WTC11 (cell line): Measurements from ENCODE around the gene TNP2. TPM values are rescaled to one million over a fixed set of nuclear protein-coding genes. Genes with fewer than 3 reads are reported as not detected.

ENCODE experiments used
- ATAC-seq: fragments of 200-7000 bp; cut with Tn5 transposase; 2 replicates; pipeline ENCODE4 v1.10.0; 2021; ENCODE audit warnings: mild to moderate bottlenecking, moderate library complexity
- CTCF ChIA-PET: fragments of 300-600 bp; sonication (Branson Sonifier 250); formaldehyde crosslinking; loops from one replicate; lab custom pipeline; 2021; ENCODE audit warnings: antibody characterized with exemption; lab: Charles Lee
- POLR2A ChIA-PET: fragments of 350-600 bp; sonication (Branson Sonifier 250); formaldehyde crosslinking; loops from one replicate; lab custom pipeline; 2021; ENCODE audit warnings: antibody characterized with exemption; lab: Charles Lee
- DNase-seq: peaks from one replicate; pipeline ENCODE4 v3.0.0; 2021; ENCODE audit warnings: low spot score
- H3K27ac Mint-ChIP-seq: 2 replicates; pipeline ENCODE4 v1.8.0; 2021; ENCODE audit warnings: mixed read lengths
- H3K27me3 Mint-ChIP-seq: 2 replicates; pipeline ENCODE4 v1.8.0; 2021; ENCODE audit warnings: low read depth, mild to moderate bottlenecking, moderate library complexity, mixed read lengths
- H3K36me3 Mint-ChIP-seq: 2 replicates; pipeline ENCODE4 v1.8.0; 2021; ENCODE audit warnings: mixed read lengths
- H3K4me1 Mint-ChIP-seq: 2 replicates; pipeline ENCODE4 v1.8.0; 2022; ENCODE audit warnings: mixed read lengths
- H3K4me3 Mint-ChIP-seq: 2 replicates; pipeline ENCODE4 v1.8.0; 2021; ENCODE audit warnings: mild to moderate bottlenecking, moderate library complexity, mixed read lengths
- H3K9me3 Mint-ChIP-seq: 2 replicates; pipeline ENCODE4 v1.8.0; 2021; ENCODE audit warnings: mixed read lengths
- CREM ChIP-seq: sonication (generic); formaldehyde crosslinking; IDR thresholded peaks from 2 replicates; pipeline ENCODE4 v1.8.1; 2022; ENCODE audit warnings: mild to moderate bottlenecking, missing genetic modification reagents, moderate library complexity
- E2F4 ChIP-seq: sonication (generic); formaldehyde crosslinking; IDR thresholded peaks from 2 replicates; pipeline ENCODE4 v1.8.1; 2022; ENCODE audit warnings: low read depth, mild to moderate bottlenecking, moderate library complexity, missing genetic modification reagents, borderline replicate concordance
- FOXP4 ChIP-seq: sonication (generic); formaldehyde crosslinking; IDR thresholded peaks from 2 replicates; pipeline ENCODE4 v1.8.0; 2022; ENCODE audit warnings: mild to moderate bottlenecking, missing genetic modification reagents
- RORB ChIP-seq: fragments of 250-450 bp; sonication (Bioruptor Pico); IDR thresholded peaks from 2 replicates; pipeline ENCODE4 v1.9.0; 2021; ENCODE audit warnings: mild to moderate bottlenecking
- SP1 ChIP-seq: sonication (generic); formaldehyde crosslinking; conservative IDR thresholded peaks from 2 replicates; pipeline ENCODE4 v1.8.1; 2022; ENCODE audit warnings: missing genetic modification reagents
- ZBTB21 ChIP-seq: sonication (generic); formaldehyde crosslinking; IDR thresholded peaks from 2 replicates; pipeline ENCODE4 v1.8.1; 2023; ENCODE audit warnings: mild to moderate bottlenecking, missing genetic modification reagents, borderline replicate concordance
- ZNF121 ChIP-seq: sonication (generic); formaldehyde crosslinking; IDR thresholded peaks from 2 replicates; pipeline ENCODE4 v1.8.0; 2023; ENCODE audit warnings: missing genetic modification reagents
- ZNF416 ChIP-seq: fragments of 250-450 bp; sonication (Bioruptor Pico); IDR thresholded peaks from 2 replicates; pipeline ENCODE4 v1.9.0; 2021; ENCODE audit warnings: mild to moderate bottlenecking, inconsistent platforms
- ZNF512 ChIP-seq: sonication (generic); formaldehyde crosslinking; IDR thresholded peaks from 2 replicates; pipeline ENCODE4 v1.8.1; 2022; ENCODE audit warnings: missing genetic modification reagents, borderline replicate concordance
- total RNA-seq: library from RNA; stranded (reverse); gene quantifications from 3 replicates; pipeline ENCODE4 v1.2.3, GENCODE V29; 2021
- TF ChIP-seq, protein P1 (sequence below): fragments of 250-450 bp; sonication (Bioruptor Pico); conservative IDR thresholded peaks from 2 replicates; pipeline ENCODE4 v1.9.0; 2021; ENCODE audit warnings: mild to moderate bottlenecking
- TF ChIP-seq, protein P2 (sequence below): sonication (generic); formaldehyde crosslinking; conservative IDR thresholded peaks from 2 replicates; pipeline ENCODE4 v1.8.1; 2022; ENCODE audit warnings: mild to moderate bottlenecking, missing genetic modification reagents
- TF ChIP-seq, protein P3 (sequence below): fragments of 250-450 bp; sonication (Bioruptor Pico); IDR thresholded peaks from 2 replicates; pipeline ENCODE4 v1.8.0; 2021; ENCODE audit warnings: mild to moderate bottlenecking
- TF ChIP-seq, protein P4 (sequence below): sonication (generic); formaldehyde crosslinking; IDR thresholded peaks from 2 replicates; pipeline ENCODE4 v1.8.0; 2022; ENCODE audit warnings: mild to moderate bottlenecking, missing genetic modification reagents
- TF ChIP-seq, protein P5 (sequence below): sonication (generic); formaldehyde crosslinking; IDR thresholded peaks from 2 replicates; pipeline ENCODE4 v1.8.0; 2023; ENCODE audit warnings: missing genetic modification reagents

Gene TNP2
- total RNA-seq, 1 experiment from 2014 or later, result not detected

- no peak for TF ChIP-seq RORB (CRISPR knock-in tag)
- TF ChIP-seq, protein P1, sequence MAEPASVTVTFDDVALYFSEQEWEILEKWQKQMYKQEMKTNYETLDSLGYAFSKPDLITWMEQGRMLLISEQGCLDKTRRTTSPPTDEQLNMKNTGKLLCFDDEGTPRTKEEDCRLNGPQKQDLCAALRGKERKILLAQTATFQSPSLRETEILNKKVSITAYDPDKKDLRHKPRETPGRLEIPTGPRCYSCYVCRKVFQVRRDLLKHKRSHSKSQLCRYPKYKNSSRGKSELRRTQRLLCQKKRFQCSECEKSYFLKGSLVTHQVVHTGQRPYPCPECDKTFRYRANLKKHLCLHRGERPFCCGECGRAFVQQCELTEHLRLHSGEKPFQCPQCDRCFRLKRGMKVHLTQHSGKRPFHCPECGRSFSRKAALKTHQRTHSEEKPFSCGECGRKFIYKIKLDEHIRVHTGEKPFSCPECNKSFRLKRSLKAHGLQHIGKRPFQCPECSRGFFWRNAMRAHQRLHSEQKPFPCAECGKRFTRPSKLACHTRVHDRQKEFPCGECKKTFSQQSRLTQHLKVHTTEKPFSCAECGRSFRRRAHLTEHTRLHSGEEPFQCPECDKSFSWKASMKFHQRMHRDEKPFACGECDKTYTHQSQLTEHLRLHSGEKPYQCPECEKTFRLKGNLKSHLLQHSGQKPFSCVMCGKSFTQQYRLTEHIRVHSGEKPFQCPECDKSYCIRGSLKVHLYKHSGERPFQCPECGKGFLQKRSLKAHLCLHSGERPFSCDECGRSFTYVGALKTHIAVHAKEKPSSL (CRISPR knock-in tag), result no peak
- TF ChIP-seq, all 79 proteins: peak for 0
Measured at GRCh38 chr16:11241480-11242204, 27.5 kb downstream of the TNP2 start (continued).

DNA sequence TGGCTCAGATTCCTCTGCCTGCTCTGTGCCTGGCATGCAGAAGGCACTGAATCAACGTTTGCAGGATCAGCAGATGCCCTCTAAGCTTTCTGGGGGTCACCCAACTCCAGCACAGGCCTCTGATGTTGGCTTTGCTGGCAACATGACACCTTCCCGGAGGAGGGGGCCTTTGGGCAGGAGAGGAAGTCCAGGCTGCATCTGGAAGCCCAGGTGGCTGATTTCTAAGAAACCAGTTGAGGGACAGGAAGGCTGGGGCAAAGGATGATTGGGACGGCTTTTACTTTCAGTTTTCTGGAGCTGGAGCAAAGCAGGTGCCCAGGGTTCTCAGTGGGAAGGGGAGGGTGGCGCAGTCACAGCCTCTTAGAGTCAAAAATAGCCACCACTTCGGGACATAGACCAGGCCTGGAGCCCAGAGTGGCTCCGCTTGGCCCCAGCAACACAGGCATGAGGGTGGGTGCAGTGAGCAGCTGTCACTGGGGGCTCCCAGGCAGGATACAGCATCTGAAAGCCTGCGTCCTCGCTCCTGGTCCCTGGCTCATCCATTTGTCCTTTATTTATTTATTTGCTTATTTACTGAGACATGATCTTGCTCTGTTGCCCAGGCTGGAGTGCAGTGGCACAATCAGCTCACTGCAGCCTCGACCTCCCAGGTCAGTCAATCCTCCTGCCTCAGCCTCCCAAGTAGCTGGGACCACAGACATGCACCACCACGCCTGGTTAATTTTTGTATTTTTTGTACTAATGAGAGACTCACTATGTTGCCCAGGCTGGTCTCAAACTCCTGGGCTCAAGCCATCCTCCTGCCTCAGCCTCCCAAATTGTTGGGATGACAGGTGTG, 28.3 kb downstream of the TNP2 start:
- no peaks in the 10 kb centered on the region for H3K36me3 Mint-ChIP-seq
- ChIA-PET CTCF (interaction anchor here (0.5 to 1.1 kb wide), 3 partner anchors 127 to 147 kb away, joined by 3 read pairs; no protein-coding TSS in a partner anchor), POLR2A (interaction anchor here (0.5 kb wide), 1 partner anchor 15 kb away, joined by 4 read pairs; no protein-coding TSS in a partner anchor)
- H3K27ac Mint-ChIP-seq, result 0 out of 2 replicates have a peak overlapping the region, but pooled peaks have one; percentile 8
- peaks cover 5% of the 10 kb centered on the region for H3K4me1 Mint-ChIP-seq
- TF ChIP-seq ZNF416 (no peak), SP1 (CRISPR knock-in tag) (no peak), ZBTB21 (no peak), ZNF121 (CRISPR knock-in tag) (peak; percentile 57)
- TF ChIP-seq, protein P2, sequence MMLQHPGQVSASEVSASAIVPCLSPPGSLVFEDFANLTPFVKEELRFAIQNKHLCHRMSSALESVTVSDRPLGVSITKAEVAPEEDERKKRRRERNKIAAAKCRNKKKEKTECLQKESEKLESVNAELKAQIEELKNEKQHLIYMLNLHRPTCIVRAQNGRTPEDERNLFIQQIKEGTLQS (CRISPR knock-in tag), result no peak
- TF ChIP-seq, protein P3, sequence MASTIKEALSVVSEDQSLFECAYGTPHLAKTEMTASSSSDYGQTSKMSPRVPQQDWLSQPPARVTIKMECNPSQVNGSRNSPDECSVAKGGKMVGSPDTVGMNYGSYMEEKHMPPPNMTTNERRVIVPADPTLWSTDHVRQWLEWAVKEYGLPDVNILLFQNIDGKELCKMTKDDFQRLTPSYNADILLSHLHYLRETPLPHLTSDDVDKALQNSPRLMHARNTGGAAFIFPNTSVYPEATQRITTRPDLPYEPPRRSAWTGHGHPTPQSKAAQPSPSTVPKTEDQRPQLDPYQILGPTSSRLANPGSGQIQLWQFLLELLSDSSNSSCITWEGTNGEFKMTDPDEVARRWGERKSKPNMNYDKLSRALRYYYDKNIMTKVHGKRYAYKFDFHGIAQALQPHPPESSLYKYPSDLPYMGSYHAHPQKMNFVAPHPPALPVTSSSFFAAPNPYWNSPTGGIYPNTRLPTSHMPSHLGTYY (CRISPR knock-in tag), result no peak
- TF ChIP-seq, protein P4, sequence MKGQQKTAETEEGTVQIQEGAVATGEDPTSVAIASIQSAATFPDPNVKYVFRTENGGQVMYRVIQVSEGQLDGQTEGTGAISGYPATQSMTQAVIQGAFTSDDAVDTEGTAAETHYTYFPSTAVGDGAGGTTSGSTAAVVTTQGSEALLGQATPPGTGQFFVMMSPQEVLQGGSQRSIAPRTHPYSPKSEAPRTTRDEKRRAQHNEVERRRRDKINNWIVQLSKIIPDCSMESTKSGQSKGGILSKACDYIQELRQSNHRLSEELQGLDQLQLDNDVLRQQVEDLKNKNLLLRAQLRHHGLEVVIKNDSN (CRISPR knock-in tag), result no peak
- TF ChIP-seq, protein P5, sequence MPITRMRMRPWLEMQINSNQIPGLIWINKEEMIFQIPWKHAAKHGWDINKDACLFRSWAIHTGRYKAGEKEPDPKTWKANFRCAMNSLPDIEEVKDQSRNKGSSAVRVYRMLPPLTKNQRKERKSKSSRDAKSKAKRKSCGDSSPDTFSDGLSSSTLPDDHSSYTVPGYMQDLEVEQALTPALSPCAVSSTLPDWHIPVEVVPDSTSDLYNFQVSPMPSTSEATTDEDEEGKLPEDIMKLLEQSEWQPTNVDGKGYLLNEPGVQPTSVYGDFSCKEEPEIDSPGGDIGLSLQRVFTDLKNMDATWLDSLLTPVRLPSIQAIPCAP, result no peak
- TF ChIP-seq, all 79 proteins: peak for 1
- no peak overlapping the region for H3K4me3 Mint-ChIP-seq
- DNase-seq (peak; percentile 29), ATAC-seq (peak; percentile 49)
- H3K27me3 Mint-ChIP-seq, result no peaks in the 10 kb centered on the region; the same call in 1 of the 2 replicates
- peaks cover 5% of the 10 kb centered on the region for H3K9me3 Mint-ChIP-seq

DNA sequence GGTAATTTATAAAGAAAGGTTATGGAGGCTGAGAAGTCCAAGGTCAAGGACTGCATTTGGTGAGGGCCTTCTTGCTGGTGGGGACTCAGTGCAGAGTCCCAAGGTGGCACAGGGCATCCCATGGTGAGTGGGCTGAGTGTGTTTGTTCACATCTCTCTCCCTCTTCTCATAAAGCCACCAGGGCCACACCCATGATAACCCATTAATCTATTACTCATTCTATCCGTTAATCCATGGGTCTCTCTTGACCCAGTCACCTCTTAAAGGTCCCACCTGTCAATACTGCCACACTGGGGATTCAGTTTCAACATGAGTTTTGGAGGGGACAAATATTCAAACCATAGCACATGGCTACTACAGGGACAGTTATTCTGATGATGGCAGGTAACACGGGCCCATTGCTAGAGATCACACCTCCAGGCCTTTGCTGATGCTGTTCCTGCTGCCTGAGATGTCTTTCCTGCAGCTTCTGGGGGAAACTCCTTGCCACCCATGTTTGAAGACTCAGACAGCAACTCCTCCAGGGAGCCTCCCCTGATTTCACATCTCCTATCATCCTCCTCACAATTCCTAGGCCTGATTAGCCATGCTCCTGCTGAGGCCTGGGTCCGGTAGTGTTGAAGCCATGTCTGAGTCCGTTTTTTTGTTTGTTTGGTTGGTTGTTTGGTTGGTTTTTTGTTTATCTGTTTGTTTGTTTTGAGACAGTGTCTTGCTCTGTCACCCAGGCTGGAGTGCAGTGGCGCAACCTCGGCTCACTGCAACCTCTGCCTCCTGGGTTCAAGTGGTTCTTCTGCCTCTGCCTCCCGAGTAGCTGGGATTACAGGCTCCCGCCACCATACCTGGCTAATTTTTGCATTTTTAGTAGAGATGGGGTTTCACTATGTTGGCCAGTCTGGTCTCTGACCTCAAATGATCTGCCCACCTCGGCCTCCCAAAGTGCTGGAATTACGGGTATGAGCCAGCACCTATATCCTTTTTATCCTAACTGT, 29.2 kb downstream of the TNP2 start:
- peaks cover 5% of the 10 kb centered on the region for H3K9me3 Mint-ChIP-seq
- no peak for DNase-seq
- TF ChIP-seq CREM (CRISPR knock-in tag) (no peak), ZNF121 (CRISPR knock-in tag) (peak; percentile 14; the same call in 1 of the 2 replicates), FOXP4 (CRISPR knock-in tag) (no peak), E2F4 (CRISPR knock-in tag) (no peak), ZNF512 (no peak)
- TF ChIP-seq, all 79 proteins: peak for 1
- Mint-ChIP-seq H3K36me3 (no peaks in the 10 kb centered on the region), H3K27me3 (no peaks in the 10 kb centered on the region; the same call in 1 of the 2 replicates), H3K4me1 (peaks cover 5% of the 10 kb centered on the region), H3K4me3 (no peak overlapping the region), H3K27ac (0 out of 2 replicates have a peak overlapping the region, but pooled peaks have one; percentile 8)
- POLR2A ChIA-PET, result interaction anchor here (0.5 to 0.7 kb wide), 2 partner anchors 16 kb away, joined by 3 to 4 read pairs; no protein-coding TSS in a partner anchor
- CTCF ChIA-PET, result interaction anchor here (0.6 kb wide), 2 partner anchors 148 to 258 kb away, joined by 3 read pairs; no protein-coding TSS in a partner anchor
- ATAC-seq, result no peak
